GM23248 (cell line): Measurements from ENCODE around the gene TMEM8B. TPM values are rescaled to one million over a fixed set of nuclear protein-coding genes. Genes with fewer than 3 reads are reported as not detected.

Experiments
- DNase-seq: peaks from one replicate; pipeline ENCODE4 v3.0.0-alpha.2; 2015
- H2AFZ ChIP-seq: fragments of 200-600 bp; sonication (generic); 2 replicates; pipeline ENCODE4 v1.6.1; 2016; ENCODE audit warnings: antibody characterized with exemption
- H3F3A ChIP-seq: fragments of 200-600 bp; sonication (generic); 2 replicates; pipeline ENCODE4 v1.6.1; 2016; ENCODE audit warnings: mild to moderate bottlenecking, antibody characterized with exemption, mixed run types; ENCODE audit not compliant: insufficient read depth
- H3K27ac ChIP-seq: fragments of 200-600 bp; sonication (generic); 2 replicates; pipeline ENCODE4 v1.5.1; 2016; ENCODE audit warnings: mild to moderate bottlenecking
- H3K27me3 ChIP-seq: fragments of 200-600 bp; sonication (generic); replicated peaks from 2 replicates; pipeline ENCODE4 v1.6.1; 2016; ENCODE audit warnings: mild to moderate bottlenecking; ENCODE audit not compliant: insufficient read depth
- H3K36me3 ChIP-seq: fragments of 200-600 bp; sonication (generic); 2 replicates; pipeline ENCODE4 v1.6.1; 2016; ENCODE audit warnings: low read depth, mild to moderate bottlenecking
- H3K4me1 ChIP-seq: fragments of 200-600 bp; sonication (generic); 2 replicates; pipeline ENCODE4 v1.6.1; 2016; ENCODE audit warnings: mild to moderate bottlenecking; ENCODE audit not compliant: insufficient read depth
- H3K4me2 ChIP-seq: fragments of 200-600 bp; sonication (generic); one replicate; pipeline ENCODE4 v1.6.1; 2016; ENCODE audit warnings: mild to moderate bottlenecking; ENCODE audit not compliant: unreplicated experiment
- H3K4me3 ChIP-seq: fragments of 200-600 bp; sonication (generic); 2 replicates; pipeline ENCODE4 v1.5.1; 2016; ENCODE audit warnings: mild to moderate bottlenecking
- H3K79me2 ChIP-seq: fragments of 200-600 bp; sonication (generic); 2 replicates; pipeline ENCODE4 v1.6.1; 2016; ENCODE audit warnings: mild to moderate bottlenecking; ENCODE audit not compliant: insufficient read depth
- H3K9ac ChIP-seq: fragments of 200-600 bp; sonication (generic); 2 replicates; pipeline ENCODE4 v1.6.1; 2016; ENCODE audit warnings: mild to moderate bottlenecking
- H3K9me2 ChIP-seq: fragments of 200-600 bp; sonication (generic); 2 replicates; pipeline ENCODE4 v1.6.1; 2016; ENCODE audit warnings: mixed run types, mild to moderate bottlenecking, moderate library complexity; ENCODE audit not compliant: insufficient read depth
- H3K9me3 ChIP-seq: fragments of 200-600 bp; sonication (generic); one replicate; pipeline ENCODE4 v1.6.1; 2017; ENCODE audit warnings: low read depth
- H4K20me1 ChIP-seq: fragments of 200-600 bp; sonication (generic); 2 replicates; pipeline ENCODE4 v1.6.0; 2016; ENCODE audit not compliant: insufficient read depth
- EZH2 ChIP-seq: fragments of 200-600 bp; sonication (generic); IDR thresholded peaks from 2 replicates; pipeline ENCODE4 v1.6.1; 2018; ENCODE audit warnings: antibody characterized with exemption, mild to moderate bottlenecking; ENCODE audit not compliant: insufficient read depth, poor library complexity, severe bottlenecking
- EZH2phosphoT487 ChIP-seq: fragments of 200-600 bp; sonication (generic); IDR thresholded peaks from 2 replicates; pipeline ENCODE4 v1.6.1; 2018; ENCODE audit warnings: antibody characterized with exemption, moderate library complexity, mild to moderate bottlenecking, low read depth; ENCODE audit not compliant: insufficient read depth
- WGBS, 2 experiments: methylation state at CpG; one replicate each; pipeline ENCODE4 v1.1.6; 2015 to 2017; ENCODE audit warnings: low lambda C conversion rate in 2 of 2, low coverage in 1 of 2; ENCODE audit errors: missing lambda C conversion rate in 2 of 2; 5-methylcytosine and 5-hydroxymethylcytosine counted together
- in situ Hi-C: fragments of 300-500 bp; cut with MboI; formaldehyde crosslinking; loops from 2 replicates; pipeline ENCODE4 v1.15.0; 2020
- polyA plus RNA-seq: library from polyadenylated mRNA; unstranded; fragments of >200 nt; fragmentation: Nextera tagmentation; extraction: Ambion mirVana; gene quantifications from 2 replicates; pipeline ENCODE4 v1.2.1, GENCODE V29; 2016
- total RNA-seq: library from RNA; depleted of rRNA; stranded (reverse); fragments of >200 nt; shearing (Covaris generic); gene quantifications from 2 replicates; pipeline ENCODE4 v1.2.3, GENCODE V29; 2014

TMEM8B gene
- total and polyA plus RNA-seq, 2 experiments from 2014 or later, result 3.7 to 4.9 TPM

DNA sequence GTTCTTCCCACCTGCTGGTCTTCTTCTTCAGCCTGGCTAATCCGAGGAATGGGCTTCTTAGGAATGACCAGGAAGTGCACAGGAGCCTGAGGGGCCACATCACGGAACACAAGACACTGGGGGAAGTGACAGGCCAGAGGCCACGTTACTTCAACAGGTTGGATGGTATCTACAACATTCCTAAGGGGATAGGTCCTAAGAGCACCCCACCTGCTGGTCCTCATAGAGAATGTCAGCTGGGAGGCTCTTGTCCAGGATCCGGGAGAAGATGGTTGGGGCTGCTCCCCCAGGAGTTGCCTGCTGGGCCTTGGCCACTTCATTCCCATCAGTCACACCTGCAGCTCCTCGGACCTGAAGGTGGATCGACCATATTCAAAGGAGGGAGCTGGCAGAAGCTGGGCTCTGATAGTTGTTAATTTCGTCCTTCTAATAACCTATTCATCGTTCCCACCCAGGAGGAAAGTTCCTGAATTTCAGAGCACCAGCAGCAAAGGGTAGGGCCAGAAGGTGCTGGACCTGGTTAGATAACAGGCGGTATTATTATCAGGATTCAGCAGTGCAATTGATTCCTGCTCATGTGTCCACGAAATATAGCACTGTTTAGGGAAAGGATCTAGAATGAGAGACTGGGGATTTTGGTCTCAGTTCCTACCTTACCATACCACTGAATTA is 15.5 kb upstream of the TMEM8B start:
- peak; percentile 67 for DNase-seq
- Histone ChIP-seq H3K27ac (peak overlapping the region; percentile 78; the same call in 1 of the 2 replicates), H4K20me1 (no peaks in the 10 kb centered on the region), H3F3A (peaks cover 14% of the 10 kb centered on the region; the same call in 1 of the 2 replicates), H2AFZ (no peak overlapping the region), H3K9me3 (no peaks in the 10 kb centered on the region), H3K4me2 (peak overlapping the region; percentile 82), H3K79me2 (no peaks in the 10 kb centered on the region), H3K4me3 (peak overlapping the region; percentile 81; the same call in 1 of the 2 replicates), H3K9ac (no peak overlapping the region; the same call in 1 of the 2 replicates), H3K27me3 (no peaks in the 10 kb centered on the region), H3K4me1 (peaks cover 7% of the 10 kb centered on the region), H3K36me3 (no peaks in the 10 kb centered on the region), H3K9me2 (no peaks in the 10 kb centered on the region)
- no peak for TF ChIP-seq EZH2
- TF ChIP-seq EZH2phosphoT487, result no peak
- 74 to 77% methylated on average over 10 of the region's 10 CpGs for WGBS, 2 experiments
- in situ Hi-C loops, result no loop called here

DNA sequence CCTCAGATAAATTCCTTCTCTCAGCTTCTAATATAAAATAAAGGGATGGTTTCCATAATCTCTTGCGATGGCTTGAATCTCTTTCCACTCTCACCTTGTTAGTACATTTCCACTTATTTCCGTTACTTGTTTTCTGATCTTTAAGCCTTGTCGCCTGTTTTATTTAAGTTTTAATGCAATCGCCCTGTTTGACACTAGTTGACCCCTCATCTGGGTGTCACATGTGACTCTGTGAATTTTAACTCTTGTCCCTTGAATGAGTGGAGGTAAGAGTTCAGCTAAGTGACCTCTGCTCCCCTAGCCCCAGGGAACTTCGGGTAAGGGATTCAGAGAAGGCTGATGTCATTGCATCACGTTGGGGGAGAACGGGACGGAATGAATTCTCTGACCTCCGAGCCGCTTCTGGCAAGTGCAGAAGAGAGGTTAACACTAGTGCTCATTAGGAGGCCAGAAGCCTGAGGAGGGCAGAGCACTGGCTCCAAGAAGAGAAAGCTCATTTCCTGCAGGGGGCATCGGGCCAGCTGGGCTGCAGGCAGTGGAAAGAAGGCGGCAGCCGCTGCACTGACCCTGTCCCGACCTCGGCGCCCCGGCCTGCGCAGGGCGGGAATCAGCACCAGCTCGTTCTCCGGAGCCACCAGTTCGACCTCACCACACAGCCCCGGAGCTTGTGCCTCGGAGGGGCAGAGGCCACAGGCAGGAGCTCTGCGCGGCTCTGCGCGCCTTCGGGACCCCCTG is 14.8 kb upstream of the TMEM8B start:
- no peak for TF ChIP-seq EZH2
- TF ChIP-seq EZH2phosphoT487, result no peak
- Histone ChIP-seq H3K36me3 (no peaks in the 10 kb centered on the region), H3K9me2 (no peaks in the 10 kb centered on the region), H3K9ac (peak overlapping the region; percentile 87), H3K27me3 (no peaks in the 10 kb centered on the region), H3K9me3 (no peaks in the 10 kb centered on the region), H3K4me1 (peaks cover 7% of the 10 kb centered on the region), H3K27ac (peak overlapping the region; percentile 78), H3K4me2 (peak overlapping the region; percentile 82), H3F3A (peaks cover 14% of the 10 kb centered on the region; the same call in 1 of the 2 replicates), H3K4me3 (peak overlapping the region; percentile 81), H4K20me1 (no peaks in the 10 kb centered on the region), H2AFZ (peak overlapping the region; percentile 88), H3K79me2 (no peaks in the 10 kb centered on the region)
- DNase-seq, result peak; percentile 86
- WGBS, 2 experiments, result 5% methylated on average over 15 to 20 of the region's 29 CpGs
- in situ Hi-C loops, result no loop called here

DNA sequence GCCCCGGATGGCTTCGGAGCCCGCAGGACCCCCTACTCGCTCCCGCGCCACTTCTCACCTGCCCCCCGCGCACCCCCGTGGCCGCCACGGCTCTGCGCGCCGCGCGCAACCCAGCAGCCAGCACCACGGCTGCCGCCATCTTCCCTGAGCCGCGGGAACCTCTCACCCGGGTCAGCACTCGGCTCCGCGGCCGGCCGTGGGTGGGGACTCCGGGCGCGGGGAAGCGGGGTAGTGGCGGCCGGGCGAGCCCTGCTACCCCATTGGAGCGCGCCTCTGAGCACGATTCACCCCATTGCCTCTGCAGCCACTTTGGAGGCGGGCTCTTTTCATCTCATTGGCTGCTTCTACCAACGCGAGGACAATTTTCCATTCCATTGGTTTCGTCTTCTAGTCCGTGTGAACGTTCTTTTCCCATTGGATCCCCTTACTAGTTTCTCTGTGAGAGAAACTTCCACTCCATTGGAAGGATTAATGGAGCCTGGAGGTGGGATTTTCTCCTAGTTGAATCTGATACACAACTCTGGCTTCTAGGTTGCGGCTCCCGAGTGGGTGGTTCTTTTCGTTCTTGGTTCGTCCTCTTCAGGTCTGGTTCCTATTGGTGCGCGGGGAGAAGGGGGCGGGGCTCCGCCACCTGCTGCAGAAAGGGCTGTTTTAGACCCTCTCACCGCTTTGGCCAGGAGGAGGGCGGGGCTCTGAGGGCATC is 14.0 kb upstream of the TMEM8B start, which contains the start of gene HINT2:
HINT2 (minus strand) TSS at position 202 of the 703 bp plus-strand sequence; CDS start at position 139, 63 bp downstream.
- in situ Hi-C loops, result no loop called here
- H3K4me1 ChIP-seq, result peaks cover 10% of the 10 kb centered on the region
- no peaks in the 10 kb centered on the region for H3K9me3 ChIP-seq
- TF ChIP-seq EZH2 (no peak), EZH2phosphoT487 (no peak)
- H3K4me3 ChIP-seq, result peak within 1 kb of the TSS; percentile 81
- DNase-seq, result peak; percentile 99
- H3F3A ChIP-seq, result peaks cover 16% of the 10 kb centered on the region
- no peaks in the 10 kb centered on the region for H3K79me2 ChIP-seq
- H3K27ac ChIP-seq, result peak within 1 kb of the TSS; percentile 78
- peak within 1 kb of the TSS; percentile 82 for H3K4me2 ChIP-seq
- WGBS, 2 experiments, result 1% methylated on average over 35 to 38 of the region's 52 CpGs
- H4K20me1 ChIP-seq, result no peaks in the 10 kb centered on the region
- no peaks in the 10 kb centered on the region for H3K27me3 ChIP-seq
- H3K9me2 ChIP-seq, result no peaks in the 10 kb centered on the region
- no peaks in the 10 kb centered on the region for H3K36me3 ChIP-seq
- H3K9ac ChIP-seq, result peak within 1 kb of the TSS; percentile 87
- H2AFZ ChIP-seq, result peak within 1 kb of the TSS; percentile 88

DNA sequence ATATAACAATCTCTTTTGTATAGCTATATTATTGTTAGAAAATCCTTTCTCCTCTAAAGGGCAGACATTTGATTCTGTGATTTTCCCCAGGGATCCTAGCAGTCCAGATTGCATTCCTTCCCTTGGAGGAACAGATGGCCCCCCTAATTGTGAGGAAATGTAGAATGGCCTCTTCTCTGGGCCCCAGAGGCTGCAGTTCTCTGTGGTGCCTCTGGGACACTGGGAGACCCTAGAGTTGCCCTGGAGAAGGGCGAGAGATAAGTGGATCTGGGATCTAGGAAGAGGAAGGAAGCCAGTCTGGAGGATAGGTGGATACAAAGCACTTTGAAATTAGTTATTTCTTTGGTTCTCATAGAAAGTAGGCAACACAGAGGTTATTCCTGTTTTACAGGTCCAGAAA is 12.3 kb upstream of the TMEM8B start:
- Histone ChIP-seq H3K4me2 (no peak overlapping the region), H3K4me3 (no peak overlapping the region), H3K27ac (no peak overlapping the region), H3K79me2 (no peaks in the 10 kb centered on the region), H3K4me1 (peaks cover 17% of the 10 kb centered on the region), H3K27me3 (no peaks in the 10 kb centered on the region), H3F3A (peaks cover 23% of the 10 kb centered on the region), H4K20me1 (no peaks in the 10 kb centered on the region), H2AFZ (no peak overlapping the region), H3K9me3 (no peaks in the 10 kb centered on the region), H3K36me3 (no peaks in the 10 kb centered on the region), H3K9ac (no peak overlapping the region), H3K9me2 (no peaks in the 10 kb centered on the region)
- TF ChIP-seq EZH2 (no peak), EZH2phosphoT487 (no peak)
- DNase-seq, result no peak
- 30 to 40% methylated on average over 1 of the region's 1 CpG for WGBS, 2 experiments
- in situ Hi-C loops, result no loop called here
